GM23338 (cell line): ENCODE data around the gene CRBN. TPM values are rescaled to one million over a fixed set of nuclear protein-coding genes. Genes with fewer than 3 reads are reported as not detected.

Experiments
- ATAC-seq: fragments of 200-7000 bp; cut with Tn5 transposase; 3 replicates; pipeline ENCODE4 v1.9.1; 2020
- DNase-seq: peaks from one replicate; pipeline ENCODE4 v3.0.0-alpha.2; 2015; ENCODE audit warnings: low spot score
- H2AFZ ChIP-seq: fragments of 200-600 bp; sonication (generic); 2 replicates; pipeline ENCODE4 v1.8.0; 2016; ENCODE audit warnings: antibody characterized with exemption, mild to moderate bottlenecking, moderate library complexity
- H3F3A ChIP-seq: fragments of 200-600 bp; sonication (generic); replicated peaks from 2 replicates; pipeline ENCODE4 v1.8.0; 2017; ENCODE audit warnings: antibody characterized with exemption, mixed run types, low read depth
- H3K27ac ChIP-seq: fragments of 200-600 bp; sonication (generic); 2 replicates; pipeline ENCODE4 v1.6.1; 2016; ENCODE audit warnings: low read depth
- H3K27me3 ChIP-seq: fragments of 200-600 bp; sonication (generic); 2 replicates; pipeline ENCODE4 v1.8.0; 2016; ENCODE audit warnings: mild to moderate bottlenecking, mixed run types, moderate library complexity; ENCODE audit not compliant: insufficient read depth
- H3K36me3 ChIP-seq: fragments of 200-600 bp; sonication (generic); 2 replicates; pipeline ENCODE4 v1.8.0; 2016; ENCODE audit warnings: mild to moderate bottlenecking; ENCODE audit not compliant: insufficient read depth
- H3K4me1 ChIP-seq: fragments of 200-600 bp; sonication (generic); 2 replicates; pipeline ENCODE4 v1.8.0; 2016; ENCODE audit warnings: mild to moderate bottlenecking, moderate library complexity; ENCODE audit not compliant: insufficient read depth
- H3K4me2 ChIP-seq: fragments of 200-600 bp; sonication (generic); 2 replicates; pipeline ENCODE4 v1.7.1; 2017; ENCODE audit warnings: mixed run types
- H3K4me3 ChIP-seq: fragments of 200-600 bp; sonication (generic); 2 replicates; pipeline ENCODE4 v1.6.1; 2016; ENCODE audit warnings: mixed run types
- H3K79me2 ChIP-seq: fragments of 200-600 bp; sonication (generic); replicated peaks from 2 replicates; pipeline ENCODE4 v1.8.0; 2017; ENCODE audit warnings: mild to moderate bottlenecking; ENCODE audit not compliant: insufficient read depth
- H3K9me2 ChIP-seq: fragments of 200-600 bp; sonication (generic); 2 replicates; pipeline ENCODE4 v1.8.0; 2017; ENCODE audit not compliant: insufficient read depth
- H4K20me1 ChIP-seq: fragments of 200-600 bp; sonication (generic); replicated peaks from 2 replicates; pipeline ENCODE4 v1.8.0; 2017; ENCODE audit warnings: mild to moderate bottlenecking; ENCODE audit not compliant: insufficient read depth
- H3K27ac Mint-ChIP-seq: 2 replicates; pipeline ENCODE4 v1.8.0; 2020; ENCODE audit warnings: inconsistent platforms, mild to moderate bottlenecking, moderate library complexity, mixed read lengths
- H3K27me3 Mint-ChIP-seq: 3 replicates; pipeline ENCODE4 v1.8.0; 2022; ENCODE audit warnings: low read depth, mild to moderate bottlenecking, moderate library complexity, mixed read lengths, inconsistent platforms; ENCODE audit not compliant: insufficient read depth, poor library complexity
- H3K36me3 Mint-ChIP-seq: 3 replicates; pipeline ENCODE4 v1.8.0; 2021; ENCODE audit warnings: low read depth, mild to moderate bottlenecking, inconsistent platforms, moderate library complexity, mixed read lengths
- H3K4me1 Mint-ChIP-seq: 3 replicates; pipeline ENCODE4 v1.8.0; 2020; ENCODE audit warnings: mild to moderate bottlenecking, inconsistent platforms, mixed read lengths
- H3K4me3 Mint-ChIP-seq: 3 replicates; pipeline ENCODE4 v1.8.0; 2021; ENCODE audit warnings: moderate library complexity, mild to moderate bottlenecking, inconsistent platforms, mixed read lengths
- H3K9me3 Mint-ChIP-seq: 3 replicates; pipeline ENCODE4 v1.8.0; 2020; ENCODE audit warnings: moderate library complexity, mild to moderate bottlenecking, inconsistent platforms, mixed read lengths
- ETS1 ChIP-seq: IDR thresholded peaks from 2 replicates; pipeline ENCODE4 v1.6.1; 2016; ENCODE audit warnings: antibody characterized with exemption
- EZH2 ChIP-seq: fragments of 200-600 bp; sonication (generic); IDR thresholded peaks from one replicate; pipeline ENCODE4 v1.8.0; 2017; ENCODE audit warnings: antibody characterized with exemption, mild to moderate bottlenecking, low read depth; ENCODE audit not compliant: unreplicated experiment
- JUNB ChIP-seq: IDR thresholded peaks from one replicate; pipeline ENCODE4 v1.6.1; 2016; ENCODE audit warnings: antibody characterized with exemption; ENCODE audit not compliant: unreplicated experiment
- NANOG ChIP-seq: IDR thresholded peaks from 2 replicates; pipeline ENCODE4 v1.6.1; 2016; ENCODE audit warnings: antibody characterized with exemption, borderline replicate concordance
- POLR2AphosphoS5 ChIP-seq: IDR thresholded peaks from 2 replicates; pipeline ENCODE4 v1.6.1; 2016; ENCODE audit warnings: antibody characterized with exemption, low read depth
- STAT1 ChIP-seq: IDR thresholded peaks from one replicate; pipeline ENCODE4 v1.6.1; 2016; ENCODE audit warnings: antibody characterized with exemption; ENCODE audit not compliant: unreplicated experiment
- ZNF114 ChIP-seq: fragments of 250-450 bp; sonication (Bioruptor Pico); IDR thresholded peaks from 2 replicates; pipeline ENCODE4 v1.5.0; 2020; ENCODE audit warnings: mild to moderate bottlenecking, moderate library complexity
- ZNF331 ChIP-seq: fragments of 250-450 bp; sonication (Bioruptor Pico); IDR thresholded peaks from 2 replicates; pipeline ENCODE4 v1.5.0; 2020; ENCODE audit warnings: low read depth, mild to moderate bottlenecking, moderate library complexity
- polyA plus RNA-seq: library from polyadenylated mRNA; unstranded; fragments of >200 nt; fragmentation: Nextera tagmentation; extraction: Ambion mirVana; gene quantifications from 2 replicates; pipeline ENCODE4 v1.2.1, GENCODE V29; 2016
- total RNA-seq: library from RNA; depleted of rRNA; stranded (reverse); fragments of >200 nt; shearing (Covaris generic); gene quantifications from 2 replicates; pipeline ENCODE4 v1.2.3, GENCODE V29; 2014
- TF ChIP-seq, protein P1 (sequence below), 2 experiments: fragments of 200-600 bp in 1 of 2; sonication (generic) in 1 of 2; conservative IDR thresholded peaks; 2 replicates each; pipeline versions ENCODE4 v1.5.1 to v1.6.1; 2016 to 2017; ENCODE audit warnings: antibody characterized with exemption in 2 of 2, low read depth in 2 of 2, mild to moderate bottlenecking in 2 of 2, moderate library complexity in 1 of 2

CRBN gene
- total and polyA plus RNA-seq, 2 experiments from 2014 or later = 33.6 to 41.7 TPM

- no peaks in the 10 kb centered on the region for H3K9me2 ChIP-seq
- H3K27me3 ChIP-seq = no peaks in the 10 kb centered on the region
- no peaks in the 10 kb centered on the region for H3K4me1 ChIP-seq
- ATAC-seq (no peak), DNase-seq (no peak)
- Mint-ChIP-seq H3K36me3 (peaks cover 57% of the 10 kb centered on the region), H3K4me3 (no peak overlapping the region), H3K27ac (no peak overlapping the region), H3K27me3 (no peaks in the 10 kb centered on the region), H3K9me3 (no peaks in the 10 kb centered on the region), H3K4me1 (no peaks in the 10 kb centered on the region)
- no peak overlapping the region for H3K4me3 ChIP-seq
- peaks cover 8% of the 10 kb centered on the region for H4K20me1 ChIP-seq
- H3F3A ChIP-seq = no peaks in the 10 kb centered on the region
- no peak overlapping the region for H3K27ac ChIP-seq
- peaks cover 42% of the 10 kb centered on the region for H3K36me3 ChIP-seq
- no peak for TF ChIP-seq ZNF114 (CRISPR knock-in tag)
- TF ChIP-seq STAT1 = no peak
- no peak for TF ChIP-seq POLR2AphosphoS5
- no peak for TF ChIP-seq JUNB
- no peak for TF ChIP-seq ZNF331 (CRISPR knock-in tag)
- TF ChIP-seq, protein P1, sequence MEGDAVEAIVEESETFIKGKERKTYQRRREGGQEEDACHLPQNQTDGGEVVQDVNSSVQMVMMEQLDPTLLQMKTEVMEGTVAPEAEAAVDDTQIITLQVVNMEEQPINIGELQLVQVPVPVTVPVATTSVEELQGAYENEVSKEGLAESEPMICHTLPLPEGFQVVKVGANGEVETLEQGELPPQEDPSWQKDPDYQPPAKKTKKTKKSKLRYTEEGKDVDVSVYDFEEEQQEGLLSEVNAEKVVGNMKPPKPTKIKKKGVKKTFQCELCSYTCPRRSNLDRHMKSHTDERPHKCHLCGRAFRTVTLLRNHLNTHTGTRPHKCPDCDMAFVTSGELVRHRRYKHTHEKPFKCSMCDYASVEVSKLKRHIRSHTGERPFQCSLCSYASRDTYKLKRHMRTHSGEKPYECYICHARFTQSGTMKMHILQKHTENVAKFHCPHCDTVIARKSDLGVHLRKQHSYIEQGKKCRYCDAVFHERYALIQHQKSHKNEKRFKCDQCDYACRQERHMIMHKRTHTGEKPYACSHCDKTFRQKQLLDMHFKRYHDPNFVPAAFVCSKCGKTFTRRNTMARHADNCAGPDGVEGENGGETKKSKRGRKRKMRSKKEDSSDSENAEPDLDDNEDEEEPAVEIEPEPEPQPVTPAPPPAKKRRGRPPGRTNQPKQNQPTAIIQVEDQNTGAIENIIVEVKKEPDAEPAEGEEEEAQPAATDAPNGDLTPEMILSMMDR (conservative IDR thresholded peaks at IDR 0.05; ENCODE audit: low read depth in 2 of 2) = no peak
- no peak overlapping the region for H2AFZ ChIP-seq
- no peak overlapping the region for H3K4me2 ChIP-seq
- H3K79me2 ChIP-seq = no peaks in the 10 kb centered on the region
Observed at GRCh38 chr3:3151513-3151912, 28.0 kb downstream of the CRBN start.

DNA sequence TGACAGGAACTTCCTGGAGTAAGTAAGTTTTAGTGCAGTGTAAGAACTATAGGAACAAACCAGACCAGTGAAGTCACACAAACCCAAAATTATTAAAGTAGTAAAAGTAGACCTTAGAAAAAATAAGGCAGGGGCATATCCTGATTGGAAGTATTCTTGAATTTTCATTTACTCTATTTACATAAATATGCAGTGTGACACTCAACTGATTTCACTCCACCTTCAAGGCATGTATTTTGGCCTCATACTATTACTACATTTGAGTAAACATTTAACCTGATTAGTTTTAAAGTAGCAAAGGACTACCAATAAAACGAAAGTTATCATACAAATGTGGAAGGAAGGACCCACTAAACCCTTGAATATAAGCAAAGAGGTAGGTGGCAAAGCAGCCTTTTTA, 29.9 kb downstream of the CRBN start:
- Mint-ChIP-seq H3K27ac (no peak overlapping the region), H3K9me3 (no peaks in the 10 kb centered on the region), H3K36me3 (peaks cover 69% of the 10 kb centered on the region), H3K27me3 (no peaks in the 10 kb centered on the region), H3K4me1 (no peaks in the 10 kb centered on the region), H3K4me3 (no peak overlapping the region)
- Histone ChIP-seq H3K27me3 (no peaks in the 10 kb centered on the region), H3F3A (no peaks in the 10 kb centered on the region), H3K4me2 (no peak overlapping the region), H3K27ac (no peak overlapping the region), H3K36me3 (peaks cover 56% of the 10 kb centered on the region), H3K79me2 (no peaks in the 10 kb centered on the region), H3K4me1 (no peaks in the 10 kb centered on the region), H3K4me3 (no peak overlapping the region), H2AFZ (no peak overlapping the region), H3K9me2 (no peaks in the 10 kb centered on the region), H4K20me1 (peaks cover 10% of the 10 kb centered on the region)
- TF ChIP-seq, protein P1 (conservative IDR thresholded peaks at IDR 0.05; ENCODE audit: low read depth in 2 of 2) = no peak
- TF ChIP-seq ETS1 (no peak), NANOG (no peak), ZNF114 (CRISPR knock-in tag) (no peak), POLR2AphosphoS5 (no peak), STAT1 (no peak), EZH2 (no peak)
- no peak for ATAC-seq
- no peak for DNase-seq
